GM18861 (cell line): Measurements from ENCODE around the gene DLX1.
A peak's percentile ranks its signal among the peaks of the same experiment; 100 is the strongest.

Experiments used
- ATAC-seq: cut with Tn5 transposase; IDR thresholded peaks from one replicate; pipeline ENCODE4 v1.9.1; 2021; ENCODE audit not compliant: unreplicated experiment

Gene DLX1

GRCh38 chr2:172096626-172097547 is 11.6 kb downstream of the DLX1 start:
- no peak for ATAC-seq

GRCh38 chr2:172097557-172098131 is 12.3 kb downstream of the DLX1 start:
- ATAC-seq: no peak

- no peak for ATAC-seq
Measured at GRCh38 chr2:172098287-172098649, 13.0 kb downstream of the DLX1 start.

- ATAC-seq: no peak
Measured at GRCh38 chr2:172098650-172099471, 13.6 kb downstream of the DLX1 start.

GRCh38 chr2:172099472-172100079 is 14.3 kb downstream of the DLX1 start:
- no peak for ATAC-seq

- no peak for ATAC-seq
Measured at GRCh38 chr2:172100080-172100934, 15.0 kb downstream of the DLX1 start.

- ATAC-seq: no peak
Measured at GRCh38 chr2:172100935-172101820, 15.9 kb downstream of the DLX1 start.

GRCh38 chr2:172101821-172102390 is 16.6 kb downstream of the DLX1 start:
- ATAC-seq: no peak

GRCh38 chr2:172102391-172103359 is 17.4 kb downstream of the DLX1 start, which contains the start of gene DLX2:
Gene DLX2, minus strand, starts transcription at chr2:172102900. Its CDS starts 362 bp downstream, at chr2:172102538.
- peak; percentile 58 for ATAC-seq

- no peak for ATAC-seq
Measured at GRCh38 chr2:172103471-172104272, 18.4 kb downstream of the DLX1 start.

GRCh38 chr2:172105471-172106107 is 20.3 kb downstream of the DLX1 start:
- ATAC-seq: no peak

GRCh38 chr2:172106108-172106961 is 21.0 kb downstream of the DLX1 start:
- ATAC-seq: no peak

- no peak for ATAC-seq
Measured at GRCh38 chr2:172107690-172108586, 22.6 kb downstream of the DLX1 start.

GRCh38 chr2:172108587-172108930 is 23.3 kb downstream of the DLX1 start:
- no peak for ATAC-seq
